A673 (cell line): Measurements from ENCODE around the gene RNF40. TPM values are rescaled to one million over a fixed set of nuclear protein-coding genes. Genes with fewer than 3 reads are reported as not detected.

Experiments
- BruUV-seq: library from RNA; stranded (reverse); fragments of 400-500 nt; replicated peaks from 2 replicates; lab custom pipeline; 2021; lab: Mats Ljungman, UMichigan
- CTCF ChIA-PET: fragments of 300-600 bp; sonication (Branson Sonifier 250); formaldehyde crosslinking; loops from one replicate; lab custom pipeline; 2022; ENCODE audit warnings: antibody characterized with exemption; lab: Charles Lee
- POLR2A ChIA-PET: fragments of 300-600 bp; sonication (Branson Sonifier 250); formaldehyde crosslinking; loops from one replicate; lab custom pipeline; 2022; ENCODE audit warnings: antibody characterized with exemption; ENCODE audit not compliant: low non-redundant PET; lab: Charles Lee
- DNase-seq: peaks from one replicate; pipeline ENCODE4 v3.0.0-alpha.2; 2015; ENCODE audit warnings: low spot score
- H3K27ac ChIP-seq: fragments of 200-600 bp; sonication (generic); 2 replicates; pipeline ENCODE4 v1.5.1; 2016; ENCODE audit warnings: mixed run types, low read depth, mild to moderate bottlenecking, mixed read lengths, antibody characterized with exemption, low read length; ENCODE audit not compliant: poor library complexity, severe bottlenecking
- H3K27me3 ChIP-seq: fragments of 200-600 bp; sonication (generic); replicated peaks from 2 replicates; pipeline ENCODE4 v1.6.1; 2017; ENCODE audit warnings: mixed run types, low read depth, mild to moderate bottlenecking, mixed read lengths, antibody characterized with exemption, low read length; ENCODE audit not compliant: insufficient read depth, poor library complexity
- H3K36me3 ChIP-seq: fragments of 200-600 bp; sonication (generic); 2 replicates; pipeline ENCODE4 v1.6.1; 2016; ENCODE audit warnings: mixed run types, mild to moderate bottlenecking, mixed read lengths, antibody characterized with exemption, low read length; ENCODE audit not compliant: insufficient read depth, poor library complexity, severe bottlenecking
- H3K4me1 ChIP-seq: fragments of 200-600 bp; sonication (generic); 2 replicates; pipeline ENCODE4 v1.6.1; 2017; ENCODE audit warnings: mixed run types, mild to moderate bottlenecking, mixed read lengths, antibody characterized with exemption, low read length; ENCODE audit not compliant: insufficient read depth, poor library complexity, severe bottlenecking
- H3K4me3 ChIP-seq: fragments of 200-600 bp; sonication (generic); 2 replicates; pipeline ENCODE4 v1.5.1; 2016; ENCODE audit warnings: low read depth, mixed run types, mild to moderate bottlenecking, mixed read lengths, low read length; ENCODE audit not compliant: poor library complexity, severe bottlenecking
- H3K9me3 ChIP-seq: fragments of 200-600 bp; sonication (generic); 2 replicates; pipeline ENCODE4 v1.6.1; 2016; ENCODE audit warnings: mixed run types, low read depth, mild to moderate bottlenecking, mixed read lengths, antibody characterized with exemption, low read length; ENCODE audit not compliant: poor library complexity, severe bottlenecking
- EZH2 ChIP-seq: fragments of 200-600 bp; sonication (generic); IDR thresholded peaks from 2 replicates; pipeline ENCODE4 v1.6.1; 2017; ENCODE audit warnings: borderline replicate concordance, low read depth, mild to moderate bottlenecking, mixed read lengths, antibody characterized with exemption, low read length; ENCODE audit not compliant: poor library complexity, severe bottlenecking
- intact Hi-C: fragments of 100-400 bp; cut with micrococcal nuclease; formaldehyde crosslinking; loops from one replicate; pipeline ENCODE4 v1.10.0; 2022; ENCODE audit not compliant: unreplicated experiment
- total RNA-seq: library from RNA; stranded (reverse); gene quantifications from 2 replicates; pipeline ENCODE4 v1.2.3, GENCODE V29; 2021
- TF ChIP-seq, protein P1 (sequence below): fragments of 300-800, 200-600 bp; sonication (generic); conservative IDR thresholded peaks from 2 replicates; pipeline ENCODE4 v1.5.1; 2017; ENCODE audit warnings: low read depth, mild to moderate bottlenecking, antibody characterized with exemption, low read length, moderate library complexity, mixed read lengths

The RNF40 gene
- total RNA-seq, 1 experiment from 2014 or later = 132 TPM

DNA sequence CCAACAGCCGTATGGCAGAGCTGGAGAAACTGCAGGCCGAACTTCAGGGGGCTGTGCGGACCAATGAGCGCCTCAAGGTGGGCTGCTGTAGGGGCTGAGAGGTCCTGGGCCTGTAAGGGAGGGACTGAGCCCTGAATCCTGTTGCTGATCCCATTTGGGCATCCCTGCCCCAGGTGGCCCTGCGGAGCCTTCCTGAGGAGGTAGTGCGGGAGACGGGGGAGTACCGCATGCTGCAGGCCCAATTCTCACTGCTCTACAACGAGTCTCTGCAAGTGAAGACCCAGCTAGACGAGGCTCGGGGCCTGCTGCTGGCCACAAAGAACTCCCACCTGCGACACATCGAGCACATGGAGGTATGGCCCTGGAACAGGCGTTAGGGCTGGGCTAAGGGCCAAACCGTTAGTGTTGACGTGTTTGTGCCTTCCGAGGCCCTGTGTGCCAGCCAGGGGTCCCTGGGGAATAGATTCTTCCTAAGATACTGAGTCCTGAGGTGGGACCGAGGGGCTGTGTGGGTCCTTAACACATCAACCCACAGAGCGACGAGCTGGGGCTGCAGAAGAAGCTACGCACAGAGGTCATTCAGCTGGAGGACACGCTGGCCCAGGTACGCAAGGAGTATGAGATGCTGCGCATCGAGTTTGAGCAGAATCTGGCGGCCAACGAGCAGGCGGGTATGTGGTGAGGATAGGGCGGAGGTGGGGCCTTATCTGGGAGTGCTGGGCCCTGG, 4.2 kb downstream of the RNF40 start:
- H3K27ac ChIP-seq = no peak overlapping the region
- no peak for DNase-seq
- CTCF ChIA-PET = no interaction called here
- H3K4me1 ChIP-seq = peaks cover 10% of the 10 kb centered on the region
- POLR2A ChIA-PET = no interaction called here
- H3K9me3 ChIP-seq = no peaks in the 10 kb centered on the region
- no TSS peak for BruUV-seq
- H3K36me3 ChIP-seq = peaks cover 81% of the 10 kb centered on the region
- no peaks in the 10 kb centered on the region for H3K27me3 ChIP-seq
- no peak overlapping the region for H3K4me3 ChIP-seq
- no peak for TF ChIP-seq EZH2
- TF ChIP-seq, protein P1, sequence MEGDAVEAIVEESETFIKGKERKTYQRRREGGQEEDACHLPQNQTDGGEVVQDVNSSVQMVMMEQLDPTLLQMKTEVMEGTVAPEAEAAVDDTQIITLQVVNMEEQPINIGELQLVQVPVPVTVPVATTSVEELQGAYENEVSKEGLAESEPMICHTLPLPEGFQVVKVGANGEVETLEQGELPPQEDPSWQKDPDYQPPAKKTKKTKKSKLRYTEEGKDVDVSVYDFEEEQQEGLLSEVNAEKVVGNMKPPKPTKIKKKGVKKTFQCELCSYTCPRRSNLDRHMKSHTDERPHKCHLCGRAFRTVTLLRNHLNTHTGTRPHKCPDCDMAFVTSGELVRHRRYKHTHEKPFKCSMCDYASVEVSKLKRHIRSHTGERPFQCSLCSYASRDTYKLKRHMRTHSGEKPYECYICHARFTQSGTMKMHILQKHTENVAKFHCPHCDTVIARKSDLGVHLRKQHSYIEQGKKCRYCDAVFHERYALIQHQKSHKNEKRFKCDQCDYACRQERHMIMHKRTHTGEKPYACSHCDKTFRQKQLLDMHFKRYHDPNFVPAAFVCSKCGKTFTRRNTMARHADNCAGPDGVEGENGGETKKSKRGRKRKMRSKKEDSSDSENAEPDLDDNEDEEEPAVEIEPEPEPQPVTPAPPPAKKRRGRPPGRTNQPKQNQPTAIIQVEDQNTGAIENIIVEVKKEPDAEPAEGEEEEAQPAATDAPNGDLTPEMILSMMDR = no peak
- intact Hi-C loops = no loop called here

DNA sequence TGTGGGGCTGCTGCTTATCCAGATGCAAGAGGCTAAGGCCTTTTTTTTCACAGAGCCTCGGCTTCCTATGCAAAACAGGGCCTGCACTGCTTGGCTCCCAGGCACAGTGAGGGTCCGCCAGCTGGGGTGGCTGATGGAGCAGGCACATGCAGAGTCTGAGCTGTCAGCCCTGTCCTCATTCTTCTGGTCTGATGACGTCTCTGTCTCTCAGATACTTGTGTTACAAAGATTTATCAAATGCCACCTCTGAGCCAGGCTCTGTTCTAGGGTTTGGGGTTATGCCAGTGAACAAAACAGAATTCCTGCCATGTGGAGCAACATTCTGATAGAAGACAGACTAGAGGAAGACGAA, 4.8 kb downstream of the RNF40 start:
- DNase-seq = no peak
- Histone ChIP-seq H3K27me3 (no peaks in the 10 kb centered on the region), H3K36me3 (peaks cover 86% of the 10 kb centered on the region), H3K4me1 (peaks cover 10% of the 10 kb centered on the region), H3K9me3 (no peaks in the 10 kb centered on the region), H3K4me3 (no peak overlapping the region), H3K27ac (no peak overlapping the region)
- TF ChIP-seq EZH2 = no peak
- TF ChIP-seq, protein P1 = no peak
- no TSS peak for BruUV-seq
- intact Hi-C loops = no loop called here
- ChIA-PET CTCF (no interaction called here), POLR2A (interaction anchor here (0.5 kb wide), 1 partner anchor 69 kb away, joined by 3 read pairs; no protein-coding TSS in a partner anchor)

DNA sequence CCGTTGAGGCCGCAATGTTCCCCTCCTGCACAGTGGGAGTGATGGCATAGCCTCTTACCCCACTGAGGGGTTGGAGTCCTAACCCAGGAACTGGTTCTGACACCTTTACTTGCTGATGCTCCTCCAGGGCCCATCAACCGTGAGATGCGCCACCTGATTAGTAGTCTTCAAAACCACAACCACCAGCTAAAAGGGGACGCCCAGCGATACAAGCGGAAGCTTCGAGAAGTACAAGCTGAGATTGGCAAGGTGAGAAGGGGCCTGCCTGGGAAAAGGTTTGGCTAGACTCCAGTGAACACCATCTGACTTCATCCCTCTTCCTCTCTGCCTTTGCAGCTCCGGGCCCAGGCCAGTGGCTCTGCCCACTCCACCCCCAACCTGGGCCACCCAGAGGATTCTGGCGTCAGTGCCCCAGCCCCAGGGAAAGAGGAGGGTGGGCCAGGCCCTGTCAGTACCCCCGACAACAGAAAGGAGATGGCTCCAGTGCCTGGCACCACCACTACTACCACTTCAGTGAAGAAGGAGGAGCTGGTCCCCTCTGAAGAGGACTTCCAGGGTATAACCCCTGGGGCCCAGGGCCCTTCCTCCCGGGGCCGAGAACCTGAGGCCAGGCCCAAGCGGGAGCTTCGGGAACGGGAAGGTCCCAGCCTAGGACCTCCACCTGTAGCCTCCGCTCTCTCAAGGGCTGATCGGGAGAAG, 5.8 kb downstream of the RNF40 start:
- H3K9me3 ChIP-seq = no peaks in the 10 kb centered on the region
- H3K36me3 ChIP-seq = peaks cover 94% of the 10 kb centered on the region
- no peak for DNase-seq
- ChIA-PET CTCF (no interaction called here), POLR2A (interaction anchor here (0.5 to 0.6 kb wide), 2 partner anchors 9 to 70 kb away, joined by 3 read pairs; no protein-coding TSS in a partner anchor)
- H3K4me3 ChIP-seq = no peak overlapping the region
- TF ChIP-seq, protein P1 = no peak
- no peak for TF ChIP-seq EZH2
- peaks cover 8% of the 10 kb centered on the region for H3K4me1 ChIP-seq
- intact Hi-C loops = no loop called here
- BruUV-seq = no TSS peak
- H3K27ac ChIP-seq = no peak overlapping the region
- H3K27me3 ChIP-seq = no peaks in the 10 kb centered on the region
